CD4-positive, alpha-beta T cell treated with Interleukin-12 subunit alpha and Interleukin-12 subunit beta, for 1 hour (primary cell): ENCODE measurements around the gene CATSPERB.
"Not testable (repeated sequence)": the region's sequence is repeated elsewhere in the genome, so short reads cannot be mapped to it uniquely, and the experiment has no call there.

Experiments used
- DNase-seq: peaks from one replicate; pipeline ENCODE4 v3.0.0-alpha.2; 2020

Gene CATSPERB, protein sequence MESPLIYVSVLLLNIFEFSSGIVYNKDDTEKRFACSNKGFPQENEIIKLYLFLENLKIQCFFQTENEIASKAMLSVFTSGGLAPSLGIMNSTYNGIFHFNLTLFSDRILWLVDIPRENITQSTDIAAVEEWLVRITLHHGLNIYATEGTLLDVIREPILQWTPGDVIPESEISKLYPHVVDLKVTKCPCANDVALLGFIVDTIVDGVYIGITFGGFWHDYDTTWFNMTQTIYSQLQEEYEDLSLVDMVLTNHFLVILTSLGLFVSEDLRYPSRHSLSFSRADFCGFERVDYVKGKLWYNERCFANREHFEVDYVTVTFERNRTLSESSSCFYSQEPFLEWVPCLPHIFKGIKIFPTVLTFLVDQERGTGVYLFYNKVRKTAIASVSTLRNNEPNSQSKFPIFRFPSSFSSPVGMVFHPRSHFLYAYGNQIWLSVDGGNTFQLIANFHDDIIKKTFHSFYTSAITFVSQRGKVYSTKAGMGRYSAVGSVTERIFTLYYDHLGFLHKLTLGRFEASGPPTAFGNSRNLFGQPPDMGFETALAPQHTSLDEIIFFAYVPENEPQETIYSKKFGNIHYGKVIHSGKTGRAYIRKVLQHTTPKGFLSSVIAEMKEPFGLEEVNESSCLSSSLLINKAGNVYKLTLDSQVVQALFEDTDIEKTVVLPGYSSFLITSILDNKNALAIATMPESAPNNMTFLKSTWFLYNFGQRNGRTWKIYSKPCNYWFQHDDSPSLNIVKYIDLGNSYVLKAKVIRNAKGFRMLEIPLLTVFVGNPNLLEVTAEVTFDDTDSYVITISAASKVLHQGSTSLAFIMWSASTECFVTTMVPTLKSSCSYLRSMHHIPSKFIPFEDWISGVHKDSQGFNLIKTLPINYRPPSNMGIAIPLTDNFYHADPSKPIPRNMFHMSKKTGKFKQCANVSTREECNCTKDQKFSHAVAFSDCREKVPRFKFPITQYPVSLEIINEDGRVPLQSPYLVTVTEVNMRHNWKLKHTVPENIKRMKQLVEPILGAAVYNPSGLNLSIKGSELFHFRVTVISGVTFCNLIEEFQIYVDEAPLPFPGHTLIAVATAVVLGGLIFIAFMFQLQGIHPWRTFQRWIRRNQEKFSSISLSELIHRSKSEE

DNA sequence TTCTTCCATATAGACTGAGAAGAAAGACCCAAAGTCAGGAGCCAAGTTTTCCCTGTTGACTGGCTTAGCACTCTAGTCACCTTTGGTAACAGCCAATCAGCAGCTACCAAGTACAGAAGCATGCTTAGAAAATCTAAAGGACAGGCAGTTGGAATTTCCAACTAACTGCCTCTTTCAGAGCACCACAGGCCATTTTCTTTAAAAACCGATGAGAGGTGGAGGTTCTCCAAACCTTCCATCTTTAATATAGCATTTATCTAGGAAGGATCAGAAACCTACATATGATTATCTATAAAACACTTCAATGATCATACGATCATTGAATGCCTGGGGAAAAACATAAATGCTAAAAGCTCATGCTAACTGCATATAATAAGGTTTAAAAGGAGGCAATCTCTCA, at the start of gene CATSPERB:
CATSPERB (minus strand) TSS at position 101 of the 400 bp plus-strand sequence. CDS start 2,607 bp downstream, outside the sequence.
- no peak for DNase-seq

DNA sequence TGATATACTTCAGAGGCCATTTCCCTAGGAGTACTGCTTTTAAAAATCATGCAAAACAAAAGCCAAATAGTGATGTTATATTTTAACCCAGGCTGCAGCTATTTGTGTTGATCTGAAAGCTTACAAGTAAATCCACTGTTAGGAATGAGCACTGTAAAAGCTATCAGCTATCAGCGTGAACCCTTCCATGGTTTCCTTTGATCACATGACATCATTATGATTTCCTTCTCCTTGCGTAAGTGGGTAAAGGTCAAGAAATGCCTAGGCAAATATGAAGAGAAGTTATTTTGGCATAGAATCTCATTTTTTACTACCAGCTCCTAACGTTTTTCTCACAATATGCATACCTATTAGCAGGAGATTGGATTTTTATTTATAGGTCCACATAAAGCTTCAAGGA, 48.6 kb upstream of the CATSPERB start:
- no peak for DNase-seq

DNA sequence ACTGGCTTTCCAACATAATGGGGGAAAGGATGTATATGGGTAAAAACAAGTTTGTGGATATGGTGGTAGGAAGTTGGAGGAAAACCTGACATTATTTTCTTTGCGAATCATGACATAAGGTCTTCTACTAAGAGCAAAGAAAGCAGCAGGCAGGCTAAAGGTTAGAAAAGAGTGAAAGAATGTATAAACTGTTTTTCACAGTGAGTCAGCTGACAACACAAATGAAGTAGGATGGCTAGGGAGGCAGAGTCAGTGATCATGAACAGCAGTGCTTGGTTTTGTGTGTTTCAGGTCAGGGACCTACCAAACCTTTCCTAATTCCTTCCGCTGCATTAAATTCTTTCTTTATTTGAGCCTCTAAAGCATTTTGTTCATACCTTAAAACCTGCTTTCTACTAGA, 46.3 kb upstream of the CATSPERB start:
- DNase-seq = no peak

DNA sequence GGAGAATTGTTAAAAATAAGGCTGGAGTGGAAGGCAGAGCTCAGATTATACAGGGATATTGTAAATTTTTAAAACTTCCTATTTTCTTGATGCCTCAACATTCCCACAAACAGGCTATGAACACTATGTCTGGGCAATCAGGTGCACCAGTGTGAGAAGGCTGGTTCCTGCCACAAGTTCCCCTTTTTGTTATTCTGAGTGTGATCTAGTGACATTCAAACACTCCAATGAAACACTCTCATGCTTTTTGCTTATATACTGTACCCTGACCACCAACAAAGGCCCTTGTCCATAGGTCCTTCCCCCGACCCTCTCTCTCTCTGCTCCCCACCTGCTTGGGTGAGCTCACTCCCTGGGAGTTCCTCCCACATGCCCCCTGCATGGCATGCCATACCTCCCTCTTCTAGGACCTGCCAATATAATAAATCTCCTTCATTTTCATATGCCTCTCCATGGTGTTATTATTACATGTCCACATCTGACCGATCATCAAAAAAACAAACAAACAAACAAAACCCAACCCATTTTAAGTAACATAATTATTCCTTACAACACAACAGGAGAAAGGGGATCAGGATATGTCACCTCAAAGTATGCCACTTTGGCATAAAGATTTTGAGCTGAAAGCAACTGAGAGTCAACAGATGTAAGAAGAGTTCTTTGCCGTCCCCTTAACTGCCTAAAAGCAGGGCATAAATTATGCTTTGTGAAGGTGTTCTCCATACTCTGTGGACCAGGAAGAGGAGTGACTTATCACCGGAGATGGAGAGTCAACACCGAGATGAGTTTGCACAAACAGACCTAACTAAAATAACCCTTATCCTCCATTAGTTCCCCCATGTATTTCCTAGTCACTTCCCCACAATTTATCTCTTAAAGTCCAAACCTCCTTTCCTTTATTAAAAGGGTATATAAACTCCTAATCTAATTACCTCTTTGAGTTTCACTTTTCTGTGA, 42.5 kb upstream of the CATSPERB start:
- DNase-seq = no peak

DNA sequence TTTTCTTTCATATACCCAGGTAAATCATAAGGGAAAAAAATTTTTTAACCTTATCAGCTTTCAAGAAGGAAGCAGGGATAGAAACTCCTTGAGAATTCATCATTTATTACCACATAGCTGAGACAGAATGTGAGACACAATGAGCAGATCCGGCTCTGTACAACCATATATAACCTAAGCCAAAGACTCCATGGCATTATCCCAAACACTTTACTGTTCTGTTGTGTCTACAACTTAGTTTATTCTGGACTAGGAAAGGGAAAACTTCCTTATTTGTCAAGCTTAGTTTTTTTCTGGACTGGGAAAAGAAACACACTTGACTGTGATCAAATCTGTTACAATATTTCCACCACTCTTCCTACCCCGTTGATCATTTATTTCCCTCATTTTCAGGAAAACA, 38.3 kb upstream of the CATSPERB start:
- no peak for DNase-seq

DNA sequence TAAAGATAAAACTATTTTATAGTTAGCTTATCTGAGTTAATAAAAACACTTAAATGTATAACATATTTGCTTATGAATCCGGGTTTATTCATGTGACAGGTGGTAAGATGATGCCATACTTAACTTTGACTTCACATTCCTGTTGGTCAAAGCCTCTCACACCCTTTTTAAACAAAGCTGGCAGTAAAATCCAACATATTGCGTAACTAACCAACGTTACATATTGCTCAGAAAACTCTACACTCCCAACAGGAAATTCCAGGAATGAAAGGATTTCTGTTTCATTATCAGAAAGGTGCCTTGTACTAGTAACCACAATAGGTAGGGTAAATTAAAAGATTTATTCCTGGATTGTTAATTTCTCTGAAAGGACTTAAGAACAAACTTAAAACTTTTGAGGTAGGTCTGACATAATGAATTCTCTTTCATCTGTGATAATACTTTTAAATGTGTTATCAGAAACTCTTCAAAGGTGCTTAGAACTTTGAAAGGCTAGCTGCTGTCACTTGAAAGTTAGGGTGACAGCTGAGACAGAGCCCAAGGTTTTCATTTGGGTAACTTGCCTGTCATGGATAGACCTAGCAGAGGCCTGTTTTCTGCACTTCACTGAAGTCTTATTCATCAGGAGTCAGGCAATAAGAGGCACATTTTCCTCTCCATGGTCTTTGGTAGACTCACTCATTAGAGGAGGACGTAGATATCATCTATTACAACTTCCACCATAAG, 23.8 kb upstream of the CATSPERB start:
- DNase-seq = no peak

DNA sequence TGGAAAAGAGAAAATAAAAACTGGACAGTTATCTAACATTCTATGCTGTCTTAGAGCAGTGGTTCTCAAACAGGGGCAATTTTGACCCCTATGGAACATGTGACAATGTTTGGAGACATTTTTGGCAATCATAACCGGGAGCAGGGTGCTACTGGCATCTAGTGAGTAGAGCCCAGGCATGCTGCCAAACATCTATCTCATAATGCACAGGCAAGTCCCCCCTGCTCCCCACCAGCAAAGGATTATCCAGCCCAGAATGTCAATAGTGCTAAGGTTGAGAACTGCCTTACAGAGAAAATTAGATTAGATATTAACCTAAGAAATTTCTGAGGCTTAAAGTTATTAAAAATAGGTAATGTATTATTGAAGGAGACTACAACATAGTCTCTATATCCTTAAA, 22.9 kb upstream of the CATSPERB start:
- no peak for DNase-seq

DNA sequence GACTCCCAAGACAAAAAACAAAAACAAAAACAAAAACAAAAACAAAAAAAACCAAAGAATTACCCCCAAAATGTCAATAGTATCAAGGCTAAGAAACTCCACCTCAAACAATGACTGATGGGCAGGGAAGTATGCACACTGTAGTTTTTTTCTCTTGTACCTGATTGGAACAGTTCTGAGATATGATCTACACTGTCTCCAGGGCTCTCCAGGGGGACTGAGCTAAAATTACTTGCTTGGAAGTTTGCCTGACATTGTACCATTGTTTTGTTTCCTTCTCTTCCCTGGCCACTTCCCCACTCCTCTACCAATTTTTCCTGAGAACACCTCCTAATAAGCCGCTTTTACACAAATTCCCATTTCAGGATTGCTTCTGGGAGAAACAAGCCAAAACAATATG, 22.3 kb upstream of the CATSPERB start:
- DNase-seq = no peak

DNA sequence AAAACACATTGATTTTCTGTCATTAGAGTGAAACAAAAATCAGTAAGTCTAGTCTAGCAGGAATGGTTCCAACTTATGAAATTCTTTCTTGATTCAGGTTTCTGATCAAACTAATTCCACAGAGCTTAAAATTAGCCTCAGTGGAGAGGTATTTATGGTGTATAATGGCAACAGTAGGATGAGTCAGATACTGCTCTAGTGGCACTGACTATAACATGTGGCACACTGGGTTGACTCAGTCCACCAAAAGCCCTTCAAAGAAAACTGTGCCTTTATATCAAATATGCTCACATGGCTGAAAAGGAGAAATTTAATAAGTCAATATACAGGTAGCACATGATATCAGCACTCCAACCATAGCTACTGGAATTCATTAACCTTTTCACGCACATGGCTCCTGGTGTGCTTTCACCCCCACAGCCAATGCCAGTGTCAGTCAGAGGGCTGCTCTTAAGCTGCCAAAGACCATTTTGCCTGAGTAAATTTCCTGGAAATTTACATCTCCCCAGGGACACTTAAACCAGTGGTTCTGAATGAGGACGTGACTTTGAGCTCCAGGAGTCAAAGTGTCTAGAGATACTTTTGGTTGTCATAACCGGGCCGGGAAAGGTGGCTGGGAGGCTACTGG, 21.7 kb upstream of the CATSPERB start:
- DNase-seq = no peak

DNA sequence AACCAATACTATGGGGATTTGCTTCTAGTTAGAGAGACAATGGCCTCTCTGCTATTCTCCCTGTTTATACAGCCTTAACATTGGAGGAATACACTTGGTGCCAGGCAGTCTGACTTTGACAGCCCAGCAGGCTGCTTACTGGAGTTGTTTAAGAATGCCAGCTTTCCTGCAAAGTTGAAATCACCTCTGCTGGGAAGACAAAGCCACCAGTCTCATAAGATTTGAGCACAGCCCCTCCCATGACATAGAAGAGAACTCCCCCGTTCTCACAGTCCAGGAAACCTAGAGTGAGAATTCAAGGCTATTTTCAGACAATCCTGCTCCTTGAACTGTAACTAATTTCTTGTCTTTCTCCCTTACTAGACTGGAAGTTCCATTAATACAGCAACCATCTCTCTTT, 21.1 kb upstream of the CATSPERB start:
- DNase-seq = no peak

DNA sequence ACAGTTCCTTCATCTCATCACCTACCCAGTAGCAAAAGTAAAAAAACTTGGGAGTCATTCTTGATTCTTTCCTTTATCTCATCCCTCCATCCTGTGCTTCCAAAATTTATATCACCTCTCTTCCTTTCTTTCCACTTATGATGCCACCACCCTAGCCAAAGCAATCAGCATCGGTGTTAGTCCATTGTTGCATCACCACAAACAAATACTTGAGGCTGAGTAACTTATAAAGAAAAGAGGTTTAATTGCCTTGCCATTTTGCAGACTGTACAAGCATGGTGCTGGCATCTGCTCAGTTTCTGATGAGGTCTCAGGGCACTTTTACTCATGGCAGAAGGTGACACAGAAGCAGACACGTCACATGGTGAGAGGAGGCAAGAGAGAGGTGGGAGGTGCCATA, 19.8 kb upstream of the CATSPERB start:
- no peak for DNase-seq

DNA sequence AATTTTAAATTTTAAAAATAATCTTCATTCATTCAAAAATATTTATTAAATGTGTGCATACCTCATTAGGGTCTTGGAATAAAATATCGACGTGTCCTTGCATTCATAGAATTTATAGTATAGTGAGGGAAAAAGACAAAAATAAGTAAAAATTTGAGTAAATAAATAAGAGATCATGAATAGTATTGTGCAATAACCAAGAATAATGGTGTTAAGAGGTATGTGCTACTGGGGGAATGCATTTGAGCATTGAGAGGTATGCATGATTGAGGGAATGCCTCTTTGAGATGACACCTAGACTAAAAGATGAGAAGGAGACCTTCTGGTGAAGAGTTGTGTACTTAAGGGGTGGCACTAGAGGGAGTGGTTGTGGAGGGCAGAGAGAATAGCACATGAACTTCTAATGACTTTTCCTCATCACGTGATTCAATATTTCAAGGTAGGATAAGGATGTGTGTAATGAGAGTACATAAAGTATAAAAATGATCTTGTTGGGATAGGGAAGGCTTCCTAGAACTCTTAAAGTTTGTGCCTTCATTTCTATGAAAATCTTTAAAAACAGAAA, 18.8 kb upstream of the CATSPERB start:
- DNase-seq = no peak

DNA sequence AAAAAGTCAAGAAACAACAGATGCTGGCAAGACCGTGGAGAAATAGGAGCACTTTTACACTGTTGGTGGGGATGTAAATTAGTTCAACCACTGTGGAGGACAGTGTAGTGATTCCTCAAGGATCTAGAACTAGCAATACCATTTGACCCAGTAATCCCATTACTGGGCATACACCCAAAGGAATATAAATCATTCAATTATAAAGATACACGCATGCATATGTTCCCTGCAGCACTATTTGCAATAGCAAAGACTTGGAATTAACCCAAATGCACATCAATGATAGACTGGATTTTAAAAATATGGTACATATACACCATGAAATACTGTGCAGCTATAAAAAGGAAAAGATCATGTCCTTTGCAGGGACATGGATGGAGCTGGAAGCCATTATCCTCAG, 18.0 kb upstream of the CATSPERB start:
- no peak for DNase-seq

DNA sequence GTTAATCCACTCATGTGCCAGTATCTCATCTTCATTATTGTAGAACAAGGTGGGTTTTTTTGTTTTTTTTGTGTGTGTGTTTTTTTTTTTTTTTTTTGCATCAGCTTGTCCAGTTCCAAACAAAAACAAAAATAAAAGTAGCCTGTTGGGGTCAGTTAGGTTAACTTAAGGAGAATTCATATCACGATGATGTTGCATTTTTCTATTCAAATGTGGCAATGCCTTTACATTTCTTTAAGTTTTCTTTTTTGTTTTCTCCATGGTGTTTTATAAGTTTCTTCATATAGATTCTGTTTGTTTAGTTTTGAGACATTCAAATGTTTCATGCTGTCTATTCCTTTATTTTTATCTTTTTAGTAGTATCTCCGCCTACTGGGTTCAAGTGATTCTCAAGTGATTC, 16.2 kb upstream of the CATSPERB start:
- DNase-seq = no peak

DNA sequence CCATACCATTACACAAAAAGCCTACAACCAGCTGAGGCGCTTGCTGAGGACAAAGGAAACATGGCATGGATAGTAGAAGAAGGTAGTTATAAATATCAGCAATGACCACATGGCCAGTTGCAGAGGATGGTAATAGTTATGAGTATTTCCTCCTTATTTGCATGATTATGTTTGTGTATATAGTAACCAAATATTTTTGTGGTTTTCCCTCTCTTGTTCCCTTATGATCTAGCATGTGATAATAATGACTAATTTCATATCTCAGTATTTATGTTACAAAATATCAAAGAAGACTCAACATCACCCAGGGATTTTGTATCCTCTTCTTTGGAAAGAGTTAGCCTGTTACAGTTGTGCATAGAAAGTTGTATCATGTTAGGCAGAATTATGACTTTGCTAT, 13.5 kb upstream of the CATSPERB start:
- DNase-seq = no peak

DNA sequence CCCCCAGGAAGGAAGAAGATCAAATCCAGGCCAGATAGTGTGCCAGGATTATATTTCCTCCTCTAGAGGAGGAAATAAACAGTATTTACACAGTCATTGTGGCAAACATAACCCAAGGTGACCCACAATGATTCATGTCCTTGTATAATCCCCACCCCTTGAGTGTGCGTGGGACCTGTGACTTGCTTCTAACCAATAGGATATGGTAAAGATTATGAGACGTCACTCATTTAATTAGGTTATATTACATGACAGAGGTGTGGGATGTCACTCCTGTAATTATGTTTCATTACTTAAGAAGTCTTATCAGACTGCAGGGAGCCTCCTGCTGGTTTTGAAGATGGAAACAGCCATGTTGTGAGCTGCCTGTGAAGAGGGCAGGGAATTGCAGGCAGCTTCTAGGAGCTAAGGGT, 12.2 kb upstream of the CATSPERB start:
- DNase-seq = no peak

DNA sequence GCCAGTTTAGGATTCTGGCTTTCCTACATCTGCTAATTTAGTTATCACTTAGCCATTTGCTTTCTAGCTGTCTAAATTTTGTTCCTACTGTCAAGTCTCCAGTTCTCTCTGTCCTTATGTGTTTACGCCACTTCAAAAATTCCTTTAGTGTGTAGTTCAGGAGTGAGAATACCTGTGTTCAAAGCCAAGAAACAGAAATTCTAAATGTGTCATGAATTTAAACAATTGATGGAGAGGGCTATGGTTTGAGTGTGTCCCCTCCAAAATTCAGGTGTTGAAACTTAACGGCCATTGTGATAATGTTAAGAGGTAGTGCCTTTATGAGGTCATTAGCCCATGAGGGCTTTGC, 11.4 kb upstream of the CATSPERB start:
- DNase-seq = no peak

DNA sequence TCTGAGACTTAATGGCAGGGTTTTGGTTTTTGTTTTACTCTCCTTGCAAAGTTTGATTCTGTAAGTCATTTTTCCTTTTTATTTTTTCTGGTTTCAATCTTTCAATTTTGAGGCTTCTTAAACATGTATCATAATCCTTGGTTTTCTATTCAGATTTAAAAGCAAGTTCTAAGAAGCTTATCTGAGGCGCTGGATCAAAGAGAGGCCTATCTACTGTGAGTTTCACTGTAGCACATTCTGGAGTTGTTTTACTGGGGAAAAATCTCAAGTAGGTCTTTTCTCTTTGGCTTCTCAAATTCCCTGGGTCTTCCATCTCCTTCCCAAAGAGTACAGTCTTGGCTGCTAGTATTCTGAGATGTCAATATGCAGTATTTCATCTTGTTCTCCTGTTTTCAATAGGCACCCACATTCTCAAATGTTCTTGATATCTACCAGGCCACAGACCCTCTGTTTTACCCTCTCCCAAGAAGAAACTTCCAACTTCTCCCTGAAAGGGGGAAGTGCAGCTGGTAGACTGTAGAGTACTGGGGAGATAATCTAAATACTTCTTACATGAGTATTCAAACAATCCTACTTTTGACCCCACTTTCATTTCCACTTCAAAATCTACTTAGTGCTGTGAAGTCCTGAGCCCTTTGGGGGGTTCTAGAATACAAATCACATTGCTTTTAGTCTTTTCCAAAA, 10.9 kb upstream of the CATSPERB start:
- no peak for DNase-seq

DNA sequence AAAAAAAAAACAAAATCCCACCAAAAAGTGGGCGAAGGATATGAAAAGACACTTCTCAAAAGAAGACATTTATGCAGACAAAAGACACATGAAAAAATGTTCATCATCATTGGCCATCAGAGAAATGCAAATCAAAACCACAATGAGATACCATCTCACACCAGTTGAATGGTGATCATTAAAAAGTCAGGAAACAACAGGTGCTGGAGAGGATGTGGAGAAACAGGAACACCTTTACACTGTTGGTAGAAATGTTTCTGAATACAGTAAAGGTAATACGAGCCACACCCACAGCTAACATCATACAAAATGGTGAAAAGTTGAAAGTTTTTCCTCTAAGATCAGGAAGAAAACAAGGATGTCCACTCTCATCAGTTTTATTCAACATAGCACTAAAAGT, 8.0 kb upstream of the CATSPERB start:
- not testable (repeated sequence) for DNase-seq

DNA sequence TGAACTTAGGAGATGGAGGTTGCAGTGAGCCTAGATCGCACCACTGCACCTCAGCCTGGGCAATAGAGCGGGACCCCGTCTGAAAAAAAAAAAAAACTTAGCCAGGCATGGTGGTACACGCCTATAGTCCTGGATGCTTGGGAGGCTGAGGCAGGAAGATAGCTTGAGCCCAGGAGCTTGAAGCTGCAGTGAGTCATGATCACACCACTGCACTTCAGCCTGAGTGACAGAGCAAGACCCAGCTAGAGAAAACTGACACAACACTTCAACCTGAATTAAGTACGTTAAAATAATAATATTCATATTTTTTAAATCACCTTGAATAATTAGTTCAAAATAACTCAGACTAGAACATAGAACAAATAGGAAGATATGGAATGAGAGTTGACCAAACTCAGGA, 5.7 kb upstream of the CATSPERB start:
- no peak for DNase-seq
